HK-2 (cell line): Measurements from ENCODE around the gene MBNL3.
A peak's percentile ranks its signal among the peaks of the same experiment; 100 is the strongest.
"Not testable (repeated sequence)": the region's sequence is repeated elsewhere in the genome, so short reads cannot be mapped to it uniquely, and the experiment has no call there.

Source experiments
- DNase-seq: peaks from one replicate; pipeline ENCODE4 v3.0.0-alpha.2; 2018; ENCODE audit not compliant: unreplicated experiment

The MBNL3 gene

DNA sequence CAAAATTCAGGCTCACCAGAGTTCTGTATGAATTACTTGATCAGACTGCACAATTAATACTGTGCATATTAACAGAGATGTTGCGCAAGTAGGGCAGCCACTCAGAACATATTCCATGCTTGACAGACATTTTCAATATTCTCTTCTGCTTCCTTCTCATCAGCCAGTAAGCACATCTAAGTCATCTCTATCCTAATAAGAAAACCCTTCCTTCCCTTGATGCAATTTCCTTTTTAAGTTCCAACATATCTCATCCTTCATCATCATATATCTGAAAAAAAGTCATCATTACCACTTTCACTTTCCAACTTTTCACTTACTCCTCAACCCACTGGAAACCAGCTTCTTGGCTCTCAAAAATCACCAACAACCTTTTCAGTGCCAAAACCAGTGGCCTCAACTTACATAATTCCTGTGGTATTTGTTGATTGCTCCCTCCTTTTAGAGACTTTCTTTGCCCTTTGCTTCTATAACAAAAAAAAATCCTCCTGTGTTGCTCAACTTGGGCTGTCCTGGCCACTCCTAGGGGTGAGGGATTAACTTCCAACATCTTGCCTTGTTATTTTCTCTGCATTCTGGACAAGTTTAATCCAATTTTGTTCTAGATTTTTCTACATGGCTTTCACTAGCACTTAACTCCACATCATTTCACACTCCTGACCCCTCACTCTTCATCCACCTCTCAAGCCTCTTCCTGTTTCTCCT is 14.1 kb downstream of the MBNL3 start:
- DNase-seq, result no peak

GRCh38 chrX:132472397-132472796 is 16.4 kb downstream of the MBNL3 start:
- DNase-seq, result no peak

- DNase-seq, result no peak
These were observed 18.0 kb downstream of the MBNL3 start for GRCh38 chrX:132470831-132471230.

DNA sequence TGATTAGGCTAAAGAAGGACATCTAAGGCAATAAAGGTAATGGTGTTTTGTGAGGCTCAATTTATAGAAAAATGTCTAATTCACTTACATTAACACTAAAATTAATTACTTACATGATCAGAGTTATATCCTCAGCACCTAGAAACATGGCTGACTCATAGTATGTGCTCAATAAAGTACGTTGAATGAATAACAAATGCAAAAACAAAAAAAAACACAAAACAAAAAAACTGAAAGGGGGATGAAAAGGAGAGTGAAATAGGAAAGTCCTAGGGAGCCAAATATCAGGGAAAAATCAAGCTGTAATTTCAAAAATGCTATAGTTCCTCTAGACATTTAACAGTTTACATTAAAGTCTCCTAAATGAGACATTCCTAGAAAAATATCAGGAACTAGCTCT is 18.7 kb downstream of the MBNL3 start:
- DNase-seq, result no peak

- DNase-seq, result no peak
These were observed 20.4 kb downstream of the MBNL3 start for GRCh38 chrX:132468454-132468853.

GRCh38 chrX:132467989-132468388 is 20.8 kb downstream of the MBNL3 start:
- no peak for DNase-seq

- no peak for DNase-seq
These were observed 21.8 kb downstream of the MBNL3 start for GRCh38 chrX:132467026-132467425.

GRCh38 chrX:132463411-132463810 is 25.4 kb downstream of the MBNL3 start:
- peak; percentile 11 for DNase-seq

- DNase-seq, result no peak
These were observed 27.0 kb downstream of the MBNL3 start for GRCh38 chrX:132461886-132462285.

- DNase-seq, result no peak
These were observed 35.8 kb downstream of the MBNL3 start for GRCh38 chrX:132452911-132453550.

GRCh38 chrX:132445909-132446308 is 42.9 kb downstream of the MBNL3 start:
- DNase-seq, result not testable (repeated sequence)

DNA sequence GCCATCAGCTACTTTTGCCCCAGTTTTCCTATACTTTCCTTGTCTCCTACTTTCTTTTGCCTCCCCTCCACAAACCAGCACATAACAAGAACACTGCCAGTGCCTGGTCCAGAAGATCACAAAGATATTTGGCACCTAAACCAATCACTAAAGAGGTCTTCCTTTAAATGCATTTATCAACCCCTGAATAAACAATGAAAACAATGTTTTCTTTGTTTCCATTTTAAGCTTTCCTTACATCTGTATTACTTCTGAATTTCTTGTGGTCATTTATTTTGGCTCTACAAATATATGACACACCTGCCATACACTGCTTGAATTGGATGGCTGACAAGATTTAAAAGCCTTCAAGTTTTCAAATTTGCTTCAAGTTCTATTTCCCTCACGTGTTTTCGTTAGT is 43.9 kb downstream of the MBNL3 start:
- DNase-seq, result no peak

DNA sequence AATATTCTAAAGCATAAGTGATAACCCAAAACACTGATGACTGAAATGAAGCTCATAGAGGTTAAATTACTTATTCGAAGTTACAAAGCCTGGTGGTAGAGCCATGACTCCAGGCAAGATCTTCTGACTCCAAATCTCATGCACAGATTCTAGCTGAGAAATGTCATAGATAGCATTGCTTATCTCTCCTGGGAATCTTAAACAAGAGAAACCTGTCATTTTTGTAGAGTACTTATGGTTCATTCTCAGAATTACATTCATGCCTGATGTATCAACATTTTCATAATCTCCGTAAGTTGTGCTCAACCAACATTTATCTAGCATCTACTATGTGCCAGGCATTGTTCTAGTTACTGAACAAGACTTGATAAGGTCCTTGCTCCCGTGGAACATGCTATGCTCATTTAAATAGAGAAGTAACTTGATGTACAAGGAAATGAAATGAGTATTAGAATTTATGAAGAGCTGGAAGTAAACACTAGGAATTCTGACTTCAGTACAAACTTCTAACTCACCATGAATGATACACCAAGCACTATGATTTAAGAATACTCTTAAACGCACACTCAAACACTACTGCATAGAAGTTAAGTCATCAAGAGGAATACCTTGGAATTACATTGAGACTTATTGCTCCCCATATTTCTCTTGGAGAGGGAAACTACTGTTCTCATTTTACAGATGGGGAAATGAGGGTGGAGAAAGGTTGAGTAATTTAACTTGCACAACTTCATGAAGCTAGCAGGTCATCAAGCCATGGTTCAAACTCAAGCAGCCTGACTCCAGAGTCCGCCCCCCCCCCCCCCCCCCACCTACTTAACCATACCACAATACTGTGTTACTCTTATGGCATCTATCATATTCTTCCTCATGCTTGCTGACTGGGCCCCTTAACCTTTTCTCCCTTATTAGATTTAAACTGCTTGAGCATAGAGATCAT is 45.4 kb downstream of the MBNL3 start:
- no peak for DNase-seq

- no peak for DNase-seq
These were observed 46.1 kb downstream of the MBNL3 start for GRCh38 chrX:132442691-132443090.

- DNase-seq, result no peak
These were observed 53.6 kb downstream of the MBNL3 start for GRCh38 chrX:132435222-132435621.

DNA sequence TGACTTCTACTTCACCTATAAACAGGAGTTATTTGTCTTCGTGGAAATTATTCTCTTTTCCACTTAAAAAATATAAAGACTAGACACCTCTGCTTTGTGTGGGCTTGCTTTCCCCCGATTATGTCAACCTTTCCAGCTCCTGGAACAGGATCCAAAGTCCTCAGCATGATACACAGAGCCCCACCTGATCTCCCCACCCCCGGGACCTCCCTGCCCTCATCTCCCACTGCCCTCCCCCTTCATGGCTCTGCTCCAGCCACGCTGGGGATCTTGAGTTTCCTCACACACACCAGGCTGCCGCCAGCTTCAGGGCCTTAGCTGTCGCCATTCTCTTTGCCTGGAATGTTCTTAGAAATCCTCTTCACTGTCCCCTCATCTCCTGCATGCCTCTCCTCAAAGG is 55.3 kb downstream of the MBNL3 start:
- no peak for DNase-seq

GRCh38 chrX:132433001-132433400 is 55.8 kb downstream of the MBNL3 start:
- DNase-seq, result no peak

DNA sequence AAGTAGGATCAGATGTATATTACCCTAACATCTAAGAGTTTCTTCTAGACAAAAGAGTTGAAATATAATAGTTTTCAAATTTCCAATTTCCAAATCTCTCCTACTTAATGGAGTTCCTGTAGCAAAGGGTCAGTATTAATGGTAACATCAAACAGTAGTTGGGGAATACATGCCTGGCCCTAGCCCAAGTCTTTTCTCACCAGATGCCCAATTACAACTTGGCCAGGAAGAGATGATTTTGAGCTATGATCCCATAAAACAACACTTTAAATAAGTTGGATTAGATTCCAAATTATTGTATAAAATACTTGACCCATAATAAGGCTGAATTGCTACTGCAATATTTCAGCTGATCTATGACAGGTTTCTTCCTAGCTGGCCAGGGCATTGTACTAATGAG is 59.9 kb downstream of the MBNL3 start:
- DNase-seq, result no peak

- DNase-seq, result no peak
These were observed 62.0 kb downstream of the MBNL3 start for GRCh38 chrX:132426695-132427281.

- no peak for DNase-seq
These were observed 63.0 kb downstream of the MBNL3 start for GRCh38 chrX:132425744-132426318.

- DNase-seq, result no peak
These were observed 65.5 kb downstream of the MBNL3 start for GRCh38 chrX:132423323-132423722.

DNA sequence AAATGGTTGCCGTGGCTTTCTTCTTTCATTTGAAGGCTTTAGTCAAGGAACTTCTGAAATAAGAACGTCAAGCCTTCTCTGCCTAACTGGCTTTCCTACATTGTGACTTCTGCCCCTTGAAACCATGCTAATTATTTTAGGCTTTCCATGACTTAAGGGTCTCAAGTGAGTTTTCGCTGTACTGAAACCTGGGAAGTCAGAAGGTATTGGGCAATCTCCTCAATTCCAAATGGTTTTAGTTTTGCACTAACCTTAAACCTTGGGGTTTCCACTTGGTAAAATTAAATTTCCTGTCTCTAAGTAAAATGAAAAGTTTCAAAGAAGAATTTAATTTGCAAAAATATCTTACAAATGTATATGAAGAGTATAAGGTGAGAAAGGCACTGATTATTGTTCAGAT is 73.8 kb downstream of the MBNL3 start:
- no peak for DNase-seq
